HepG2 (cell line): ENCODE measurements around the gene INSR. TPM values are rescaled to one million over a fixed set of nuclear protein-coding genes. Genes with fewer than 3 reads are reported as not detected.

Experiments used
- DMTF1 ChIP-seq: sonication (generic); formaldehyde crosslinking; IDR thresholded peaks from 2 replicates; pipeline ENCODE4 v1.4.0; 2020; ENCODE audit warnings: mild to moderate bottlenecking, missing genetic modification reagents
- ETS1 ChIP-seq: sonication (generic); formaldehyde crosslinking; IDR thresholded peaks from 2 replicates; pipeline ENCODE4 v1.4.0; 2020; ENCODE audit warnings: missing genetic modification reagents
- EZH2 ChIP-seq: conservative IDR thresholded peaks from 2 replicates; pipeline ENCODE4 v1.6.1; 2012; ENCODE audit warnings: mild to moderate bottlenecking, low read depth, low read length, moderate library complexity
- GATAD1 ChIP-seq: IDR thresholded peaks from 2 replicates; pipeline ENCODE4 v1.6.1; 2016; ENCODE audit warnings: missing genetic modification reagents, missing compliant biosample characterization
- HMGXB3 ChIP-seq: sonication (generic); formaldehyde crosslinking; IDR thresholded peaks from 2 replicates; pipeline ENCODE4 v1.4.0; 2020; ENCODE audit warnings: missing genetic modification reagents, borderline replicate concordance
- MIER3 ChIP-seq: IDR thresholded peaks from 2 replicates; pipeline ENCODE4 v1.6.1; 2016; ENCODE audit warnings: missing compliant biosample characterization, borderline replicate concordance
- PREB ChIP-seq: sonication (generic); formaldehyde crosslinking; IDR thresholded peaks from 2 replicates; pipeline ENCODE4 v1.4.0; 2020; ENCODE audit warnings: missing genetic modification reagents
- SIN3B ChIP-seq: fragments of 150-350 bp; IDR thresholded peaks from 2 replicates; pipeline ENCODE4 v1.6.1; 2014; ENCODE audit warnings: low read length
- ZKSCAN1 ChIP-seq: fragments of 150-350 bp; IDR thresholded peaks from 2 replicates; pipeline ENCODE4 v1.6.1; 2014; ENCODE audit warnings: low read length
- ZMAT5 ChIP-seq: sonication (generic); formaldehyde crosslinking; IDR thresholded peaks from 2 replicates; pipeline ENCODE4 v1.5.0; 2020; ENCODE audit warnings: mild to moderate bottlenecking, low read depth, missing genetic modification reagents, borderline replicate concordance
- ZNF10 ChIP-seq: sonication (generic); formaldehyde crosslinking; IDR thresholded peaks from 2 replicates; pipeline ENCODE4 v1.4.0; 2020; ENCODE audit warnings: mild to moderate bottlenecking, low read depth, missing genetic modification reagents, borderline replicate concordance
- ZNF264 ChIP-seq: sonication (generic); formaldehyde crosslinking; IDR thresholded peaks from 2 replicates; pipeline ENCODE4 v1.4.0; 2020; ENCODE audit warnings: missing genetic modification reagents
- ZNF44 ChIP-seq: sonication (generic); formaldehyde crosslinking; IDR thresholded peaks from 2 replicates; pipeline ENCODE4 v1.5.1; 2020; ENCODE audit warnings: mild to moderate bottlenecking, missing genetic modification reagents
- ZNF766 ChIP-seq: sonication (generic); formaldehyde crosslinking; IDR thresholded peaks from 2 replicates; pipeline ENCODE4 v1.5.0; 2020; ENCODE audit warnings: missing genetic modification reagents, borderline replicate concordance
- ZSCAN20 ChIP-seq: sonication (generic); formaldehyde crosslinking; IDR thresholded peaks from 2 replicates; pipeline ENCODE4 v1.4.0; 2020; ENCODE audit warnings: missing genetic modification reagents, mild to moderate bottlenecking, borderline replicate concordance
- polyA plus RNA-seq, 8 experiments: library from polyadenylated mRNA; depleted of rRNA in 3 of 8; stranded (reverse) in 7 of 8; unstranded in 1 of 8; fragments of >200 nt; fragmentation: Illumina TruSeq in 4 of 8; extraction: Trizol in 4 of 8; gene quantifications; 2 replicates each; pipeline versions ENCODE4 v1.2.1 to v1.2.3, GENCODE V29; 2011 to 2016; ENCODE audit warnings: low read depth in 4 of 8, missing spikeins in 1 of 8, mixed read lengths in 1 of 8; ENCODE audit not compliant: insufficient read depth in 1 of 8
- total RNA-seq, 5 experiments: library from RNA; depleted of rRNA; stranded (reverse); fragments of >200 nt; fragmentation: Illumina TruSeq; extraction: Trizol; gene quantifications; 2 replicates each; pipeline ENCODE4 v1.2.3, GENCODE V29; 2016; ENCODE audit warnings: low read depth in 1 of 5
- TF ChIP-seq, protein P1 (sequence below): IDR thresholded peaks from 2 replicates; pipeline ENCODE4 v1.6.1; 2012; ENCODE audit warnings: low read length, improper control_type of control experiment

The INSR gene
- total and polyA plus RNA-seq, 2 of the 13 experiments (the other 11 are each of a cell fraction or from before 2014, with no cell fraction given) = 24.2 to 29.8 TPM

- TF ChIP-seq PREB (CRISPR knock-in tag) = no peak
- no peak for TF ChIP-seq MIER3 (CRISPR knock-in tag)
- no peak for TF ChIP-seq EZH2
- no peak for TF ChIP-seq ZNF10
- TF ChIP-seq ZKSCAN1 = no peak; the same call in 1 of the 2 replicates
- TF ChIP-seq SIN3B = no peak
- no peak for TF ChIP-seq ZSCAN20 (CRISPR knock-in tag)
- TF ChIP-seq, protein P1, sequence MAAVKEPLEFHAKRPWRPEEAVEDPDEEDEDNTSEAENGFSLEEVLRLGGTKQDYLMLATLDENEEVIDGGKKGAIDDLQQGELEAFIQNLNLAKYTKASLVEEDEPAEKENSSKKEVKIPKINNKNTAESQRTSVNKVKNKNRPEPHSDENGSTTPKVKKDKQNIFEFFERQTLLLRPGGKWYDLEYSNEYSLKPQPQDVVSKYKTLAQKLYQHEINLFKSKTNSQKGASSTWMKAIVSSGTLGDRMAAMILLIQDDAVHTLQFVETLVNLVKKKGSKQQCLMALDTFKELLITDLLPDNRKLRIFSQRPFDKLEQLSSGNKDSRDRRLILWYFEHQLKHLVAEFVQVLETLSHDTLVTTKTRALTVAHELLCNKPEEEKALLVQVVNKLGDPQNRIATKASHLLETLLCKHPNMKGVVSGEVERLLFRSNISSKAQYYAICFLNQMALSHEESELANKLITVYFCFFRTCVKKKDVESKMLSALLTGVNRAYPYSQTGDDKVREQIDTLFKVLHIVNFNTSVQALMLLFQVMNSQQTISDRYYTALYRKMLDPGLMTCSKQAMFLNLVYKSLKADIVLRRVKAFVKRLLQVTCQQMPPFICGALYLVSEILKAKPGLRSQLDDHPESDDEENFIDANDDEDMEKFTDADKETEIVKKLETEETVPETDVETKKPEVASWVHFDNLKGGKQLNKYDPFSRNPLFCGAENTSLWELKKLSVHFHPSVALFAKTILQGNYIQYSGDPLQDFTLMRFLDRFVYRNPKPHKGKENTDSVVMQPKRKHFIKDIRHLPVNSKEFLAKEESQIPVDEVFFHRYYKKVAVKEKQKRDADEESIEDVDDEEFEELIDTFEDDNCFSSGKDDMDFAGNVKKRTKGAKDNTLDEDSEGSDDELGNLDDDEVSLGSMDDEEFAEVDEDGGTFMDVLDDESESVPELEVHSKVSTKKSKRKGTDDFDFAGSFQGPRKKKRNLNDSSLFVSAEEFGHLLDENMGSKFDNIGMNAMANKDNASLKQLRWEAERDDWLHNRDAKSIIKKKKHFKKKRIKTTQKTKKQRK = no peak
- no peak for TF ChIP-seq ZNF44 (CRISPR knock-in tag)
- no peak for TF ChIP-seq HMGXB3
- peak; percentile 75 for TF ChIP-seq ZNF264 (CRISPR knock-in tag)
- TF ChIP-seq DMTF1 (CRISPR knock-in tag) = no peak
- TF ChIP-seq ZMAT5 (CRISPR knock-in tag) = no peak
- TF ChIP-seq ZNF766 = no peak
- TF ChIP-seq ETS1 (CRISPR knock-in tag) = 0 out of 2 replicates have a peak, but pooled peaks have one; percentile 48
- TF ChIP-seq GATAD1 (CRISPR knock-in tag) = no peak
Measured at GRCh38 chr19:7197119-7197759, 97.0 kb downstream of the INSR start (continued).
